GM12878 (cell line): ENCODE results near the gene AIP.

Experiments used
- ASH2L ChIP-seq: fragments of 300-600, 200-600 bp; sonication (generic); IDR thresholded peaks from 2 replicates; pipeline ENCODE4 v1.6.1; 2017; ENCODE audit warnings: low read depth, mild to moderate bottlenecking, borderline replicate concordance
- CTCF ChIP-seq, 3 experiments: IDR thresholded peaks in 2 of 3; conservative IDR thresholded peaks in 1 of 3; 2 replicates each; pipeline ENCODE4 v1.5.1; 2011; ENCODE audit warnings: low read depth in 3 of 3, low read length in 3 of 3, mild to moderate bottlenecking in 3 of 3, control low read depth in 2 of 3, moderate library complexity in 2 of 3, inconsistent platforms in 1 of 3, mixed read lengths in 1 of 3; ENCODE audit not compliant: control insufficient read depth in 2 of 3, insufficient read depth in 1 of 3; ENCODE audit errors: extremely low read depth in 1 of 3
- DPF2 ChIP-seq: fragments of 450-650 bp; IDR thresholded peaks from 2 replicates; pipeline ENCODE4 v1.6.1; 2017; ENCODE audit warnings: mild to moderate bottlenecking
- EZH2 ChIP-seq: IDR thresholded peaks from 2 replicates; pipeline ENCODE4 v1.6.1; 2012; ENCODE audit warnings: low read depth, mild to moderate bottlenecking, control low read depth, inconsistent platforms, low read length, borderline replicate concordance; ENCODE audit not compliant: control insufficient read depth
- FOXK2 ChIP-seq: fragments of 450-650 bp; IDR thresholded peaks from 2 replicates; pipeline ENCODE4 v1.6.1; 2017; ENCODE audit warnings: mild to moderate bottlenecking, moderate library complexity
- HCFC1 ChIP-seq: fragments of 150-350 bp; IDR thresholded peaks from 2 replicates; pipeline ENCODE4 v1.6.1; 2014; ENCODE audit warnings: low read length
- PBX3 ChIP-seq: IDR thresholded peaks from 2 replicates; pipeline ENCODE4 v1.6.1; 2011; ENCODE audit warnings: mild to moderate bottlenecking, low read depth, low read length, moderate library complexity; ENCODE audit not compliant: insufficient replicate concordance
- POLR2A ChIP-seq: IDR thresholded peaks from 2 replicates; pipeline ENCODE4 v1.6.1; 2011; ENCODE audit warnings: low read depth, mild to moderate bottlenecking, low read length
- RBBP5 ChIP-seq: fragments of 200-600 bp; sonication (generic); conservative IDR thresholded peaks from 2 replicates; pipeline ENCODE4 v1.6.1; 2016
- TCF7 ChIP-seq: IDR thresholded peaks from 2 replicates; pipeline ENCODE4 v1.6.1; 2014; ENCODE audit warnings: antibody characterized with exemption, borderline replicate concordance
- USF2 ChIP-seq: IDR thresholded peaks from 2 replicates; pipeline ENCODE4 v1.6.1; 2011; ENCODE audit warnings: low read depth, low read length, improper control_type of control experiment, borderline replicate concordance

- TF ChIP-seq EZH2 (no peak), FOXK2 (no peak), CTCF (IDR thresholded peaks at IDR 0.05 in 2 of 3, conservative IDR thresholded peaks at IDR 0.05 in 1 of 3; ENCODE audit: control insufficient read depth in 2 of 3, extremely low read depth in 1 of 3, insufficient read depth in 1 of 3, low read depth in 3 of 3, low read length in 3 of 3) (no peak), RBBP5 (no peak), PBX3 (no peak), POLR2A (no peak), TCF7 (no peak), ASH2L (no peak), HCFC1 (no peak), DPF2 (no peak), USF2 (no peak)
These were observed 30.5 kb upstream of the AIP start, which contains the start of gene GPR152 for GRCh38 chr11:67452141-67452952.
